OCI-LY1 (cell line): Measurements from ENCODE around the gene GPR27.

Experiments
- H2AFZ ChIP-seq: fragments of 200-600 bp; sonication (generic), shearing (Covaris generic); 2 replicates; pipeline ENCODE4 v1.6.0; 2014; ENCODE audit warnings: antibody characterized with exemption, mild to moderate bottlenecking, low read length
- H3F3A ChIP-seq: fragments of 200-600 bp; sonication (generic), shearing (Covaris generic); 2 replicates; pipeline ENCODE4 v1.6.0; 2014; ENCODE audit warnings: mild to moderate bottlenecking, antibody characterized with exemption, low read length, moderate library complexity; ENCODE audit not compliant: insufficient read depth
- H3K27ac ChIP-seq: fragments of 200-600 bp; sonication (generic); 2 replicates; pipeline ENCODE4 v1.5.1; 2014; ENCODE audit warnings: low read length, mixed run types, mild to moderate bottlenecking, low read depth; ENCODE audit not compliant: poor library complexity, severe bottlenecking
- H3K27me3 ChIP-seq: fragments of 200-600 bp; sonication (generic); 2 replicates; pipeline ENCODE4 v1.6.0; 2014; ENCODE audit warnings: antibody characterized with exemption, mild to moderate bottlenecking, low read length, moderate library complexity; ENCODE audit not compliant: insufficient read depth
- H3K36me3 ChIP-seq: fragments of 200-600 bp; sonication (generic); 2 replicates; pipeline ENCODE4 v1.6.1; 2014; ENCODE audit warnings: mild to moderate bottlenecking, antibody characterized with exemption, low read length, moderate library complexity, mixed read lengths; ENCODE audit not compliant: insufficient read depth
- H3K4me1 ChIP-seq: fragments of 200-600 bp; sonication (generic); 2 replicates; pipeline ENCODE4 v1.5.1; 2014; ENCODE audit warnings: mild to moderate bottlenecking, low read length, moderate library complexity; ENCODE audit not compliant: insufficient read depth, severe bottlenecking
- H3K4me2 ChIP-seq: fragments of 200-600 bp; sonication (generic), shearing (Covaris generic); 2 replicates; pipeline ENCODE4 v1.6.1; 2014; ENCODE audit warnings: low read length
- H3K4me3 ChIP-seq: fragments of 200-600 bp; sonication (generic); 2 replicates; pipeline ENCODE4 v1.5.1; 2014; ENCODE audit warnings: low read length, low read depth, mild to moderate bottlenecking, mixed read lengths; ENCODE audit not compliant: poor library complexity, severe bottlenecking
- H3K79me2 ChIP-seq: fragments of 200-600 bp; shearing (Covaris generic); 2 replicates; pipeline ENCODE4 v1.6.1; 2016; ENCODE audit warnings: mixed run types, low read length, mixed read lengths; ENCODE audit not compliant: insufficient read depth
- H3K9ac ChIP-seq: fragments of 200-600 bp; sonication (generic), shearing (Covaris generic); 2 replicates; pipeline ENCODE4 v1.6.1; 2014; ENCODE audit warnings: mild to moderate bottlenecking, low read length, mixed read lengths
- H3K9me2 ChIP-seq: fragments of 200-600 bp; sonication (generic), shearing (Covaris generic); 2 replicates; pipeline ENCODE4 v1.6.1; 2014; ENCODE audit warnings: low read depth, mild to moderate bottlenecking, low read length, mixed read lengths
- H3K9me3 ChIP-seq: fragments of 200-600 bp; shearing (Covaris generic); 2 replicates; pipeline ENCODE4 v1.6.1; 2014; ENCODE audit warnings: low read length, mixed read lengths
- H4K20me1 ChIP-seq: fragments of 200-600 bp; sonication (generic), shearing (Covaris generic); 2 replicates; pipeline ENCODE4 v1.6.0; 2016; ENCODE audit warnings: mild to moderate bottlenecking, low read length; ENCODE audit not compliant: insufficient read depth
- EZH2 ChIP-seq: fragments of 200-600 bp; sonication (generic), shearing (Covaris generic); IDR thresholded peaks from 2 replicates; pipeline ENCODE4 v1.8.0; 2017; ENCODE audit warnings: borderline replicate concordance, mixed run types, mild to moderate bottlenecking, antibody characterized with exemption, low read length, moderate library complexity, mixed read lengths
- TF ChIP-seq, protein P1 (sequence below): fragments of 200-600 bp; sonication (generic), shearing (Covaris generic); IDR thresholded peaks from 2 replicates; pipeline ENCODE4 v1.5.1; 2017; ENCODE audit warnings: mild to moderate bottlenecking, antibody characterized with exemption, low read length, moderate library complexity, mixed read lengths

Gene GPR27

GRCh38 chr3:71718072-71718471 lies 35.6 kb upstream of the GPR27 start:
- no peak overlapping the region for H3K4me2 ChIP-seq
- H2AFZ ChIP-seq, result no peak overlapping the region
- no peak overlapping the region for H3K4me3 ChIP-seq
- no peaks in the 10 kb centered on the region for H3K4me1 ChIP-seq
- no peaks in the 10 kb centered on the region for H3K79me2 ChIP-seq
- H3K27me3 ChIP-seq, result no peaks in the 10 kb centered on the region; the same call in 1 of the 2 replicates
- H3K9me3 ChIP-seq, result no peaks in the 10 kb centered on the region
- H3F3A ChIP-seq, result no peaks in the 10 kb centered on the region
- no peaks in the 10 kb centered on the region for H3K36me3 ChIP-seq
- H4K20me1 ChIP-seq, result no peaks in the 10 kb centered on the region
- H3K27ac ChIP-seq, result no peak overlapping the region
- no peaks in the 10 kb centered on the region for H3K9me2 ChIP-seq
- no peak for TF ChIP-seq EZH2
- TF ChIP-seq, protein P1, sequence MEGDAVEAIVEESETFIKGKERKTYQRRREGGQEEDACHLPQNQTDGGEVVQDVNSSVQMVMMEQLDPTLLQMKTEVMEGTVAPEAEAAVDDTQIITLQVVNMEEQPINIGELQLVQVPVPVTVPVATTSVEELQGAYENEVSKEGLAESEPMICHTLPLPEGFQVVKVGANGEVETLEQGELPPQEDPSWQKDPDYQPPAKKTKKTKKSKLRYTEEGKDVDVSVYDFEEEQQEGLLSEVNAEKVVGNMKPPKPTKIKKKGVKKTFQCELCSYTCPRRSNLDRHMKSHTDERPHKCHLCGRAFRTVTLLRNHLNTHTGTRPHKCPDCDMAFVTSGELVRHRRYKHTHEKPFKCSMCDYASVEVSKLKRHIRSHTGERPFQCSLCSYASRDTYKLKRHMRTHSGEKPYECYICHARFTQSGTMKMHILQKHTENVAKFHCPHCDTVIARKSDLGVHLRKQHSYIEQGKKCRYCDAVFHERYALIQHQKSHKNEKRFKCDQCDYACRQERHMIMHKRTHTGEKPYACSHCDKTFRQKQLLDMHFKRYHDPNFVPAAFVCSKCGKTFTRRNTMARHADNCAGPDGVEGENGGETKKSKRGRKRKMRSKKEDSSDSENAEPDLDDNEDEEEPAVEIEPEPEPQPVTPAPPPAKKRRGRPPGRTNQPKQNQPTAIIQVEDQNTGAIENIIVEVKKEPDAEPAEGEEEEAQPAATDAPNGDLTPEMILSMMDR, result no peak
- H3K9ac ChIP-seq, result no peak overlapping the region

- Histone ChIP-seq H3K27ac (no peak overlapping the region), H3K36me3 (no peaks in the 10 kb centered on the region), H3F3A (no peaks in the 10 kb centered on the region), H3K9ac (no peak overlapping the region), H3K4me1 (peaks cover 12% of the 10 kb centered on the region), H2AFZ (no peak overlapping the region), H3K9me3 (no peaks in the 10 kb centered on the region), H3K9me2 (no peaks in the 10 kb centered on the region), H3K27me3 (no peaks in the 10 kb centered on the region; the same call in 1 of the 2 replicates), H3K79me2 (no peaks in the 10 kb centered on the region), H3K4me3 (no peak overlapping the region), H4K20me1 (no peaks in the 10 kb centered on the region), H3K4me2 (no peak overlapping the region)
- TF ChIP-seq EZH2, result no peak
- TF ChIP-seq, protein P1, result no peak
Measured at GRCh38 chr3:71721002-71721401, 32.7 kb upstream of the GPR27 start.

- peaks cover 12% of the 10 kb centered on the region for H3K4me1 ChIP-seq
- no peaks in the 10 kb centered on the region for H3K79me2 ChIP-seq
- no peaks in the 10 kb centered on the region for H3K9me2 ChIP-seq
- no peak for TF ChIP-seq EZH2
- TF ChIP-seq, protein P1, result no peak
- no peak overlapping the region for H3K4me3 ChIP-seq
- no peaks in the 10 kb centered on the region for H3K9me3 ChIP-seq
- H4K20me1 ChIP-seq, result no peaks in the 10 kb centered on the region
- no peaks in the 10 kb centered on the region for H3K27me3 ChIP-seq
- no peak overlapping the region for H2AFZ ChIP-seq
- H3K9ac ChIP-seq, result no peak overlapping the region
- H3K4me2 ChIP-seq, result no peak overlapping the region
- no peaks in the 10 kb centered on the region for H3F3A ChIP-seq
- H3K27ac ChIP-seq, result no peak overlapping the region
- H3K36me3 ChIP-seq, result no peaks in the 10 kb centered on the region
Measured at GRCh38 chr3:71721651-71722157, 32.0 kb upstream of the GPR27 start.
